Colonic mucosa (tissue), 4 donors: ENCODE measurements around the gene NPRL2. TPM values are rescaled to one million over a fixed set of nuclear protein-coding genes. Genes with fewer than 3 reads are reported as not detected.

Experiments
- DNase-seq: peaks from one replicate; pipeline ENCODE4 v3.0.0-alpha.2; 2020
- H3K27ac ChIP-seq: fragments of 200-600 bp; one replicate; pipeline ENCODE4 v1.8.0; 2021
- H3K27me3 ChIP-seq: fragments of 200-600 bp; one replicate; pipeline ENCODE4 v1.8.0; 2021
- H3K36me3 ChIP-seq: fragments of 200-600 bp; one replicate; pipeline ENCODE4 v1.8.0; 2021
- H3K4me1 ChIP-seq: fragments of 200-600 bp; one replicate; pipeline ENCODE4 v1.8.0; 2021; ENCODE audit warnings: mild to moderate bottlenecking
- H3K4me3 ChIP-seq: fragments of 200-600 bp; one replicate; pipeline ENCODE4 v1.8.0; 2021
- H3K9ac ChIP-seq, 2 donors: one replicate each; pipeline ENCODE4 v1.7.0; 2013; ENCODE audit warnings: control low read depth in 2 of 2, low read depth in 2 of 2, low read length in 2 of 2
- H3K9me3 ChIP-seq: fragments of 200-600 bp; one replicate; pipeline ENCODE4 v1.8.0; 2021
- CTCF ChIP-seq: fragments of 200-600 bp; IDR thresholded peaks from one replicate; pipeline ENCODE4 v1.8.0; 2022; ENCODE audit warnings: antibody characterized with exemption, mild to moderate bottlenecking
- intact Hi-C: fragments of 100-400 bp; cut with DNase I; formaldehyde crosslinking; loops from one replicate; pipeline ENCODE4 v1.14.1; 2022
- total RNA-seq, 2 donors: library from RNA; stranded (reverse); fragmentation: NEBNext Ultra II Directional in 1 of 2; extraction: Animal tissue kit (Norgen Biotek cat#: 25700) in 1 of 2; gene quantifications; one replicate each; pipeline ENCODE4 v1.2.1, GENCODE V29; 2021
- donor health status: healthy.
- donor health status: DM: no; HTN: no; CAD: no.
- donor health status: DM: no; HTN: no; CAD: no.

Gene NPRL2
- 10 to 100 TPM; 23.2 to 29.6 TPM for total RNA-seq

DNA sequence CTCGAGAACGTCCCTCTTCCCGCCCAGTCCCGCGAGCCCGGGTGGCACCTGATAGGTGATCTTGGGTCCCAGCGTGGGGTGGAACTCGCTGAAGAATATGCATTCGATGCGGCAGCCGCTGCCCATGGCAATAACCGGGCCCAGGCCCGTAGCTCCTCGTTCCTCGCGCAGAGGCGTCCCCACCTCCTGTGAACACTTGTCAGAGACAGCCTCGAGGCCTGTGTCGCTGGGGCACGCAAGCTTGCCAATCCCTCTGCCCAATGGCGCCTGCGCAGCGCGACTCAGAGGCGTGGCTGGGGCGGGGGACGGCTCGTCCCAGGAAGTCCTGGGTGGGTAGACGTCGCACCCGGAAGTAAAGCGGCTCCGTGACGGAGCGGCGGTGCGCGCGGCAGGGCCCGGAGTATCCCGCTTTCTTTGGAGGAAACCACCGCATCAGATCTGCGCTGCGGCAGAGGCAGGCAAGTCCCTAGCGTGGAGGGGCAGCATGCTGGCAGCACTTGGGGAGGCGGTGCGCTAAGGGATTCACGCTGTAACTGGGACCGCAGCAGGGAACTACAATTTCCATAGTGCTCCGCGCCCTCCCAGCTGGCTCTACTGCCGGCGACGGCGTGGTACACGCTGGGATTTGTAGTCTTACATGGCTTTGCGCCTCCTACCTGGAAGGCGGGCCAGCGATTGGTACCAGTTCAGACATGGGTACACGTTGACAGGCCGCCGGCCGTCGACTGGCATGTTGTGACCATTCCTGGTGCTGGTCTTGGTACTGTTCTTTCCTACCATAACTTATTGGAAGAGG is at the start of gene NPRL2, which contains the start of gene CYB561D2:
TSS of gene NPRL2 (minus strand) at position 249 of the 796 bp plus-strand sequence. CDS start at position 126, 123 bp downstream.
TSS of gene CYB561D2 (plus strand) at position 336 of the 796 bp plus-strand sequence. CDS start 572 bp downstream, outside the sequence.
- H3K4me3 ChIP-seq = peak within 1 kb of the TSS; percentile 59
- peak; percentile 100 for DNase-seq
- no peaks in the 10 kb centered on the region for H3K27me3 ChIP-seq
- intact Hi-C loops = no loop called here
- TF ChIP-seq CTCF = no peak
- H3K9me3 ChIP-seq = no peaks in the 10 kb centered on the region
- H3K4me1 ChIP-seq = peaks cover 18% of the 10 kb centered on the region
- H3K36me3 ChIP-seq = peaks cover 8% of the 10 kb centered on the region
- peak within 1 kb of the TSS; percentile 85 for H3K27ac ChIP-seq
- H3K9ac ChIP-seq = peak within 1 kb of the TSS; percentile 71 to 92

DNA sequence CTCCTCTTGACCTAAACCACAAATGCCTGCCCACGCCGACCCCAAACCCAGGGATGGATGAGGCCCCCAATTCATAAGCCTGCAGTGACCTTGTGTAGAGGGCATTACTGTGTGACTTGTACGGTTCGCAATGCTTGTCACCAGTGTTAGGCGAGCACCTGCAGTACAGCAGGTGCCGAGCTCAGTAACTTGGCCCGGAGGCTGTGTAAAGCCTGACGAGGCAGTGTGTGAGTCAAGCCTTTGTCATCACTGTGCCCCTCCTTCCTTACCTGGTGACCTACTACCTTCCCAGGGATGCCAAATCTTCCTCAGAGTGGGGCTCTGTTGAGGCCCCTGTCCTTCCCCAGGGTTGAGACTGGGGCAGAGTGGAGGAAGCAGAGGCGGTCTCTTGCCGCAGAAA is 45.9 kb upstream of the NPRL2 start:
- H3K27me3 ChIP-seq = no peaks in the 10 kb centered on the region
- no peaks in the 10 kb centered on the region for H3K36me3 ChIP-seq
- no peak for DNase-seq
- H3K9me3 ChIP-seq = no peaks in the 10 kb centered on the region
- intact Hi-C loops = no loop called here
- H3K9ac ChIP-seq = no peak overlapping the region
- no peaks in the 10 kb centered on the region for H3K4me1 ChIP-seq
- H3K27ac ChIP-seq = no peak overlapping the region
- TF ChIP-seq CTCF = no peak
- no peak overlapping the region for H3K4me3 ChIP-seq

DNA sequence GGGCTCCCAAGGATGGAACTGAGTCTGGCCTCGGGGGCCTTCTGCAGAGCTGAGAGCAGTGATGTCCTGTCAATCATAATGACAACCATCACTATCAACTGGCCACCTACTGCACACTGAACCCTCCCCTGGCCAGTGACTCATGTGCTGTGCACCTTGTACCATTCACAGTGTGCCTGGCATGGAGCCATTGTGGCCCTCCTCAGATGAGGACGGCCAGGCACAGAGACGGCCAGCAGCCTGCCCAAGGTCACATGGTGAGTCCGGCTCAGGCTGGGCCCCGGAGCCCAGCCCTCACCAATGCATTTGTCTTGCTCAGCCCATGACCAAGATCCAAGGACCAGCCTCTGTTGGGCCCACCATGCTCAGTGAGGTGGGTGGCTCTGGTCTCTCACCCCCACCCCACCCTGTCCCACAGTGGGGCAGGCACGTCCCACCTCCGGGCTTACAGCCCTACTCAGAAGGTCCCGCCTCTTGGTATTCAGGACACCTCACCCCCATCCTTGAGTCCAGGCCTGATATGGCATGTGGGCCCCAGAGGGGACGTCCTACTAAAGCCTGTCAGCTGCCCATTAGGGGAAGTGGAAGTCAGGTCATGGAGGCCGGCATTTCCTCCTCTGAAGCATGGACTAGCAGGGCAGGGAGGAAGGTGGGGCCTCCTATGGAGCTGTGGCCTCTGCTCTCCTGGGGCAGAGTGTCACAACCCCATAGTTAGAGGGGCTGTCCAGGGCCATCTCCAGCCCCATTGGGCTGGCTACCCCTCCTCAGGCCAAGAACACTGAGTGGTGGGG is 44.7 kb upstream of the NPRL2 start:
- intact Hi-C loops = no loop called here
- no peak overlapping the region for H3K9ac ChIP-seq
- peaks cover 4% of the 10 kb centered on the region for H3K4me1 ChIP-seq
- H3K27ac ChIP-seq = no peak overlapping the region
- no peak for DNase-seq
- H3K27me3 ChIP-seq = no peaks in the 10 kb centered on the region
- no peaks in the 10 kb centered on the region for H3K36me3 ChIP-seq
- no peak overlapping the region for H3K4me3 ChIP-seq
- H3K9me3 ChIP-seq = no peaks in the 10 kb centered on the region
- no peak for TF ChIP-seq CTCF

DNA sequence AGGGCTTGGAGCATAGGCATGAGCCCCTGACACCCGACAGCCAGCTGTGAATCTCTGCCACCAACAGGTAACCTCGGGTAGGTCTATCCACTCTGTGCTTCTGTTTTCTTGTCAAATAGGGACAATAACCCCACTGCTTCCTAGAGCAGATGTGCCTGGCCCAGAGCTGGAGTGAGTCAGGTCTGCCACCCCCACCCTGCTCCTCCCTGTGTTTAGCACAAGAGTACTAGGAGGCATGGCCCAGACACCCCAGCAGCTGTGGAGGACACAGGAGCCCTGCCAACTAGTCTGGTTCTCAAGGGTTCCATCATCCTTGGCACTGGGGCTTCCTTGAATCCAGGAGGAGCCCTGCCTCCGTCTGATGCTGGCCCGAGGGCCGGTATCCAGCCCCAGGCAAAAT is 42.5 kb upstream of the NPRL2 start:
- no peak overlapping the region for H3K9ac ChIP-seq
- H3K27me3 ChIP-seq = no peaks in the 10 kb centered on the region
- intact Hi-C loops = no loop called here
- H3K36me3 ChIP-seq = no peaks in the 10 kb centered on the region
- DNase-seq = no peak
- H3K4me3 ChIP-seq = no peak overlapping the region
- no peak overlapping the region for H3K27ac ChIP-seq
- H3K9me3 ChIP-seq = no peaks in the 10 kb centered on the region
- TF ChIP-seq CTCF = no peak
- peaks cover 4% of the 10 kb centered on the region for H3K4me1 ChIP-seq

DNA sequence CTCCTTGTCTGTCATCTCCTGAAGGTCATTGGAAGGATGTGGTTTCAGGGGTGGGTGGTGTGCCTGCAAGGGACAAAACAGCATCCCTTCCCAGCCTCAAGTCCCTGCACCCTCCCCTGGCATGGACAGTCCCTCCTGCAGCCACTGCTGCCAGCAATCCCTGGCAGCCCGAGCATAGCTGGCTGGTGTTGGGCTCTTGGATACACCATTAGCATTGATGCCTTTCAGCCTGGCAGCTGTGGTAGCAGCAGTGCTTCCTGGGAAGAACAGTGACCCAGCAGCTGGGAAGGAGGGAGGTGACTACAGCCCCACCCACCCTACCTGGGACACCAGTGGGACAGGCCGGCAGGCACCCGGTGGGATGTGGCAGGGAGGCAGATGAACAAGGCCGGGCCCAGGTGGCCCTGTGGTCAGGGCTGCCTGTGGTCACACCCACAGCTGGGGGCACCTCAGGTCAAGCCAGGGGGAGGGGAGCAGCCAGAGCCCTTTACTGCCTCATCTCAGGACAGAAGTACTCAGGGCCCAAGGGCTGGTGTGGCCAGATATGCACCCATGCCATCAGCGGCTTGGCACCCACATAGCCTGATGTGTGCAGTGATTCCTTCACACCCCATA is 41.6 kb upstream of the NPRL2 start:
- no peak overlapping the region for H3K27ac ChIP-seq
- H3K36me3 ChIP-seq = no peaks in the 10 kb centered on the region
- no peak for DNase-seq
- intact Hi-C loops = no loop called here
- no peak for TF ChIP-seq CTCF
- H3K9me3 ChIP-seq = no peaks in the 10 kb centered on the region
- no peak overlapping the region for H3K9ac ChIP-seq
- H3K4me3 ChIP-seq = no peak overlapping the region
- peaks cover 4% of the 10 kb centered on the region for H3K4me1 ChIP-seq
- no peaks in the 10 kb centered on the region for H3K27me3 ChIP-seq
